IMR-90 (cell line): ENCODE results near the gene TMEM107. TPM values are rescaled to one million over a fixed set of nuclear protein-coding genes. Genes with fewer than 3 reads are reported as not detected.
"Not testable (repeated sequence)": the region's sequence is repeated elsewhere in the genome, so short reads cannot be mapped to it uniquely, and the experiment has no call there.

ENCODE experiments used
- ATAC-seq: fragments of 200-7000 bp; cut with Tn5 transposase; 2 replicates; pipeline ENCODE4 v1.9.1; 2020; ENCODE audit warnings: low read depth, mild to moderate bottlenecking, moderate library complexity
- BruUV-seq: library from RNA; stranded (reverse); fragments of 400-500 nt; replicated peaks from 2 replicates; lab custom pipeline; 2021; lab: Mats Ljungman, UMichigan
- CTCF ChIA-PET: fragments of 300-600 bp; formaldehyde crosslinking; extraction: SDS; loops from one replicate; lab custom pipeline; 2021; ENCODE audit warnings: antibody characterized with exemption; lab: Yijun Ruan, JAX
- POLR2A ChIA-PET: fragments of 300-600 bp; sonication (Branson Sonifier 250); formaldehyde crosslinking; loops from one replicate; lab custom pipeline; 2022; ENCODE audit warnings: antibody characterized with exemption; ENCODE audit not compliant: unreplicated experiment; lab: Charles Lee
- DNase-seq: peaks from one replicate; pipeline ENCODE4 v3.0.0; 2013
- H2AFZ ChIP-seq: replicated peaks from 2 replicates; pipeline ENCODE3; 2013; ENCODE audit warnings: low read length, mild to moderate bottlenecking; ENCODE audit not compliant: poor library complexity
- H2AK5ac ChIP-seq: 2 replicates; pipeline ENCODE4 v1.6.1; 2013; ENCODE audit warnings: low read depth, low read length, inconsistent platforms
- H2AK9ac ChIP-seq: replicated peaks from 2 replicates; pipeline ENCODE3; 2013; ENCODE audit warnings: mild to moderate bottlenecking, low read depth, low read length, moderate library complexity; ENCODE audit not compliant: poor library complexity
- H2BK120ac ChIP-seq: 2 replicates; pipeline ENCODE4 v1.6.1; 2013; ENCODE audit warnings: low read depth, low read length, inconsistent platforms
- H2BK15ac ChIP-seq: 3 replicates; pipeline ENCODE4 v1.6.1; 2013; ENCODE audit warnings: low read depth, low read length, inconsistent platforms
- H2BK20ac ChIP-seq: 2 replicates; pipeline ENCODE4 v1.6.1; 2013; ENCODE audit warnings: low read depth, mild to moderate bottlenecking, inconsistent platforms, low read length, moderate library complexity
- H2BK5ac ChIP-seq: 2 replicates; pipeline ENCODE4 v1.6.1; 2013; ENCODE audit warnings: mild to moderate bottlenecking, low read depth, low read length, inconsistent platforms; ENCODE audit not compliant: poor library complexity, severe bottlenecking
- H3K14ac ChIP-seq: replicated peaks from 2 replicates; pipeline ENCODE4 v1.6.1; 2013; ENCODE audit warnings: low read depth, low read length, inconsistent platforms
- H3K18ac ChIP-seq: 2 replicates; pipeline ENCODE4 v1.6.1; 2013; ENCODE audit warnings: low read depth, low read length, control low read depth
- H3K23ac ChIP-seq: 2 replicates; pipeline ENCODE4 v1.6.1; 2013; ENCODE audit warnings: low read depth, low read length, inconsistent platforms
- H3K27ac ChIP-seq: 2 replicates; pipeline ENCODE4 v1.5.1; 2013; ENCODE audit warnings: mild to moderate bottlenecking, control low read depth, low read length; ENCODE audit not compliant: insufficient read depth
- H3K27me3 ChIP-seq: 2 replicates; pipeline ENCODE4 v1.6.1; 2013; ENCODE audit warnings: low read length; ENCODE audit not compliant: control insufficient read depth, insufficient read depth
- H3K36me3 ChIP-seq: 2 replicates; pipeline ENCODE4 v1.6.1; 2013; ENCODE audit warnings: low read length, mixed read lengths; ENCODE audit not compliant: control insufficient read depth, insufficient read depth
- H3K4ac ChIP-seq: 2 replicates; pipeline ENCODE4 v1.6.1; 2013; ENCODE audit warnings: low read depth, low read length, inconsistent platforms
- H3K4me1 ChIP-seq: 2 replicates; pipeline ENCODE4 v1.6.1; 2013; ENCODE audit warnings: low read length, mixed read lengths; ENCODE audit not compliant: control insufficient read depth, insufficient read depth
- H3K4me2 ChIP-seq: 2 replicates; pipeline ENCODE4 v1.6.1; 2013; ENCODE audit warnings: low read depth, mild to moderate bottlenecking, control low read depth, low read length, moderate library complexity
- H3K4me3 ChIP-seq: 2 replicates; pipeline ENCODE4 v1.5.1; 2013; ENCODE audit warnings: low read depth, mild to moderate bottlenecking, control low read depth, low read length, moderate library complexity; ENCODE audit not compliant: insufficient read depth
- H3K56ac ChIP-seq: 2 replicates; pipeline ENCODE4 v1.6.1; 2013; ENCODE audit warnings: low read length, inconsistent platforms; ENCODE audit not compliant: insufficient read depth; ENCODE audit errors: extremely low read depth
- H3K79me1 ChIP-seq, 2 experiments: 2 replicates each; pipeline ENCODE4 v1.6.1; 2013; ENCODE audit warnings: low read length in 2 of 2, inconsistent platforms in 1 of 2, low read depth in 1 of 2
- H3K9ac ChIP-seq: 2 replicates; pipeline ENCODE4 v1.6.1; 2013; ENCODE audit warnings: low read depth, low read length, control low read depth
- H3K9me1 ChIP-seq: 2 replicates; pipeline ENCODE4 v1.6.1; 2013; ENCODE audit warnings: low read length, inconsistent platforms; ENCODE audit not compliant: insufficient read depth
- H3K9me3 ChIP-seq: 2 replicates; pipeline ENCODE4 v1.6.1; 2013; ENCODE audit warnings: low read length; ENCODE audit not compliant: control insufficient read depth, insufficient read depth
- H4K20me1 ChIP-seq: 2 replicates; pipeline ENCODE4 v1.6.1; 2013; ENCODE audit warnings: low read length, inconsistent platforms; ENCODE audit not compliant: insufficient read depth
- H4K5ac ChIP-seq: 2 replicates; pipeline ENCODE4 v1.6.1; 2013; ENCODE audit warnings: mild to moderate bottlenecking, low read depth, low read length, control low read depth
- H4K8ac ChIP-seq, 2 experiments: 2 replicates each; pipeline ENCODE4 v1.6.1; 2013; ENCODE audit warnings: low read depth in 2 of 2, low read length in 2 of 2, control low read depth in 1 of 2, inconsistent platforms in 1 of 2
- H4K91ac ChIP-seq: 2 replicates; pipeline ENCODE4 v1.6.1; 2013; ENCODE audit warnings: low read depth, low read length, inconsistent platforms; ENCODE audit not compliant: insufficient read depth
- CEBPB ChIP-seq: IDR thresholded peaks from 2 replicates; pipeline ENCODE4 v1.6.1; 2012; ENCODE audit warnings: low read depth, low read length, improper control_type of control experiment
- MXI1 ChIP-seq: IDR thresholded peaks from 2 replicates; pipeline ENCODE4 v1.6.1; 2012; ENCODE audit warnings: low read depth, mild to moderate bottlenecking, low read length, moderate library complexity, borderline replicate concordance
- NFE2L2 ChIP-seq: fragments of 150-350 bp; IDR thresholded peaks from 2 replicates; pipeline ENCODE4 v1.6.1; 2016; ENCODE audit warnings: low read depth, mild to moderate bottlenecking, low read length
- POLR2A ChIP-seq: IDR thresholded peaks from 2 replicates; pipeline ENCODE4 v1.6.1; 2012; ENCODE audit warnings: mild to moderate bottlenecking, low read depth, low read length
- WGBS, 2 experiments: methylation state at CpG; one replicate each; pipeline versions ENCODE4 v1.1.5 to v1.1.7; 2013; ENCODE audit warnings: missing lambda C conversion rate in 2 of 2; ENCODE audit not compliant: insufficient read length in 1 of 2; ENCODE audit errors: extremely low coverage in 2 of 2; 5-methylcytosine and 5-hydroxymethylcytosine counted together
- dilution Hi-C: fragments of 300-500 bp; cut with HindIII; formaldehyde crosslinking; loops from one replicate; pipeline ENCODE4 v1.14.3; 2018; ENCODE audit warnings: low sequenced_read_pairs; ENCODE audit not compliant: unreplicated experiment
- in situ Hi-C: fragments of 300-500 bp; cut with MboI; formaldehyde crosslinking; loops from 3 replicates; pipeline ENCODE4 v1.14.3; 2019; ENCODE audit warnings: low sequenced_read_pairs, inconsistent platforms, mixed read lengths
- intact Hi-C: fragments of 100-400 bp; cut with micrococcal nuclease; formaldehyde crosslinking; loops from 2 replicates; pipeline ENCODE4 v1.10.0; 2022
- polyA plus RNA-seq, 3 experiments: library from polyadenylated mRNA; depleted of rRNA; stranded (reverse); fragments of >200 nt; gene quantifications; 2 replicates each; pipeline ENCODE4 v1.2.3, GENCODE V29; 2012; ENCODE audit warnings: low replicate concordance in 1 of 3
- total RNA-seq: library from RNA; depleted of rRNA; stranded (reverse); fragments of >200 nt; gene quantifications from 2 replicates; pipeline ENCODE4 v1.2.3, GENCODE V29; 2012

Gene TMEM107
- total and polyA plus RNA-seq, 2 of the 4 experiments (the other 2 are of a cell fraction) = 12.9 to 14.3 TPM

GRCh38 chr17:8173056-8173870 is 2.9 kb downstream of the TMEM107 start (continued):
- TF ChIP-seq POLR2A = peak; percentile 100
- TF ChIP-seq MXI1 = no peak
- no peak for TF ChIP-seq NFE2L2
- TF ChIP-seq CEBPB = peak; percentile 91

GRCh38 chr17:8170186-8170585 is 6.0 kb downstream of the TMEM107 start:
- not testable (repeated sequence) for H3K9ac ChIP-seq, H2AFZ ChIP-seq

More at GRCh38 chr17:8170186-8170585, 6.0 kb downstream of the TMEM107 start:
- dilution Hi-C loops, CTCF ChIA-PET, H3K9me3 ChIP-seq, H3K56ac ChIP-seq, H2BK120ac ChIP-seq, H3K27me3 ChIP-seq, H4K91ac ChIP-seq, H3K9me1 ChIP-seq, H3K4me1 ChIP-seq, H3K4ac ChIP-seq, H3K18ac ChIP-seq, H4K8ac ChIP-seq, ATAC-seq, intact Hi-C loops, H2BK5ac ChIP-seq, DNase-seq, H2BK20ac ChIP-seq, H3K14ac ChIP-seq, H3K23ac ChIP-seq, H3K4me3 ChIP-seq, H2AK9ac ChIP-seq, H4K5ac ChIP-seq, H3K36me3 ChIP-seq, BruUV-seq, H4K20me1 ChIP-seq, H2BK15ac ChIP-seq, H3K27ac ChIP-seq, H2AK5ac ChIP-seq, POLR2A ChIA-PET, H3K4me2 ChIP-seq: not testable (repeated sequence)
- in situ Hi-C loops = loop anchor here (25.0 kb wide), 1 partner anchor 933 kb away; the partner anchor contains the start of genes DVL2, GABARAP and PHF23
- no CpG with 5 or more reads among the region's 19 CpGs for WGBS, 2 experiments
- peaks cover 7 to 11% of the 10 kb centered on the region in 2 experiments; a peak in 3 of 4 replicates for H3K79me1 ChIP-seq
